ENCODE measurements around the gene RNF149. TPM values are rescaled to one million over a fixed set of nuclear protein-coding genes. Genes with fewer than 3 reads are reported as not detected.

RNF149 gene
- total and polyA plus RNA-seq, 9 of the 15 experiments (the other 6 are each of a cell fraction or from before 2014, with no cell fraction given) = 9.0 to 31.5 (median 22.8) TPM

DNA sequence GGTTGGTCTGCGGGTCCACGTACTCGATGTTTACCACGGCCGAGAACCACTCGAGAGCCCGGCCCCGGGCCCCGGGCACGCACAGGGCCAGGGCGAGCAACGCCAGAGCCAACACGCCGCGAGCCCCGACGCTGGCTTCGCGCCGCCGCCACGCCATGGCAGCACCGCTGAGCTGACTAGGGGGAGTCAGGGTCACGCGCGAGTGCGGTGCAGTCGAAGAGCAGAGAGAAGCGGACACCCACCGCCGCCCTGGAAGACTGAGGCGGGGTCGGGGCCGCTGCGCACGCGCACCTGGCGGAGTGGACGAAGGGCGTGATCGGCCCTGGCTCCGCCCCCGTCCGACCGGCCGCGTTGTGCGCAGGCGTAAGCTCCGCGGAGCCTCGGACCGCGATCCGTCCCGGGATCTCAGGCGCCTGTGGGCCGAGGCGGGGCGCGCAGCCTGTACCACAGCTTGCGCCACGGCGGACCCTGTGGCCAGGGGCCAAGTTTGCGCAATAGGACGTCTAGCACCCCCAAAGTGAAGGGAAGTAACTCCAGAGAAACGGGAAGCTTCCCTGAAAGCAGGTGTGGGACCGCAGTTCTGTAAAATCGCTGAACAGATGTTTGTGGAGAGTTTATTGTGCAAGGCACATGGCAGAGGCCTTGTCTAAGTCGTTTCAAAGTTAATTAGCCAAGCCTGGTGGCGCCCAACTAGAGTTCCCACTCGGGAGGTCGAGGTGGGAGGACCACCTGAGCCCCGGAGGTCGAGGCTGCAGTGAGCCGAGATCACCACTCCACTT lies at the start of gene RNF149 (continued):
- TF ChIP-seq, protein P1, sequence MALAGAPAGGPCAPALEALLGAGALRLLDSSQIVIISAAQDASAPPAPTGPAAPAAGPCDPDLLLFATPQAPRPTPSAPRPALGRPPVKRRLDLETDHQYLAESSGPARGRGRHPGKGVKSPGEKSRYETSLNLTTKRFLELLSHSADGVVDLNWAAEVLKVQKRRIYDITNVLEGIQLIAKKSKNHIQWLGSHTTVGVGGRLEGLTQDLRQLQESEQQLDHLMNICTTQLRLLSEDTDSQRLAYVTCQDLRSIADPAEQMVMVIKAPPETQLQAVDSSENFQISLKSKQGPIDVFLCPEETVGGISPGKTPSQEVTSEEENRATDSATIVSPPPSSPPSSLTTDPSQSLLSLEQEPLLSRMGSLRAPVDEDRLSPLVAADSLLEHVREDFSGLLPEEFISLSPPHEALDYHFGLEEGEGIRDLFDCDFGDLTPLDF (CRISPR knock-in tag; IDR thresholded peaks at IDR 0.05) = peak; percentile 58
- TF ChIP-seq GTF3C2 (IDR thresholded peaks at IDR 0.05; ENCODE audit: borderline replicate concordance, extremely low read depth, insufficient read length) (no peak), CSDE1 (IDR thresholded peaks at IDR 0.05) (no peak), EZH2 (IDR thresholded peaks at IDR 0.05; ENCODE audit: borderline replicate concordance, low read depth, low read length) (no peak), HCFC1 (IDR thresholded peaks at IDR 0.05; ENCODE audit: low read depth, low read length) (no peak), NONO (IDR thresholded peaks at IDR 0.05; ENCODE audit: low read depth in 2 of 2, low read length in 1 of 2) (peak in 1 of 2 experiments; percentile 50; a peak in 1 of 4 replicates), ILK (tag; IDR thresholded peaks at IDR 0.05; ENCODE audit: borderline replicate concordance, low read depth) (no peak), FOXA3 (CRISPR knock-in tag; conservative IDR thresholded peaks at IDR 0.05 in 1 of 2, IDR thresholded peaks at IDR 0.05 in 1 of 2) (0 out of 4 replicates have a peak, but pooled peaks of 1 of the 2 experiments have one; percentile 60), PHF8 (IDR thresholded peaks at IDR 0.05; ENCODE audit: borderline replicate concordance, low read length) (peak; percentile 95), GTF2A2 (tag; IDR thresholded peaks at IDR 0.05) (no peak), HNRNPUL1 (IDR thresholded peaks at IDR 0.05; ENCODE audit: low read length) (no peak), ARHGAP35 (IDR thresholded peaks at IDR 0.05; ENCODE audit: partially characterized antibody) (no peak), SMARCB1 (IDR thresholded peaks at IDR 0.05; ENCODE audit: insufficient read length, low read depth) (no peak), CTBP1 (IDR thresholded peaks at IDR 0.05; ENCODE audit: borderline replicate concordance) (peak; percentile 77), PHF20 (IDR thresholded peaks at IDR 0.05; ENCODE audit: partially characterized antibody) (peak; percentile 79)
- TF ChIP-seq, protein P2, sequence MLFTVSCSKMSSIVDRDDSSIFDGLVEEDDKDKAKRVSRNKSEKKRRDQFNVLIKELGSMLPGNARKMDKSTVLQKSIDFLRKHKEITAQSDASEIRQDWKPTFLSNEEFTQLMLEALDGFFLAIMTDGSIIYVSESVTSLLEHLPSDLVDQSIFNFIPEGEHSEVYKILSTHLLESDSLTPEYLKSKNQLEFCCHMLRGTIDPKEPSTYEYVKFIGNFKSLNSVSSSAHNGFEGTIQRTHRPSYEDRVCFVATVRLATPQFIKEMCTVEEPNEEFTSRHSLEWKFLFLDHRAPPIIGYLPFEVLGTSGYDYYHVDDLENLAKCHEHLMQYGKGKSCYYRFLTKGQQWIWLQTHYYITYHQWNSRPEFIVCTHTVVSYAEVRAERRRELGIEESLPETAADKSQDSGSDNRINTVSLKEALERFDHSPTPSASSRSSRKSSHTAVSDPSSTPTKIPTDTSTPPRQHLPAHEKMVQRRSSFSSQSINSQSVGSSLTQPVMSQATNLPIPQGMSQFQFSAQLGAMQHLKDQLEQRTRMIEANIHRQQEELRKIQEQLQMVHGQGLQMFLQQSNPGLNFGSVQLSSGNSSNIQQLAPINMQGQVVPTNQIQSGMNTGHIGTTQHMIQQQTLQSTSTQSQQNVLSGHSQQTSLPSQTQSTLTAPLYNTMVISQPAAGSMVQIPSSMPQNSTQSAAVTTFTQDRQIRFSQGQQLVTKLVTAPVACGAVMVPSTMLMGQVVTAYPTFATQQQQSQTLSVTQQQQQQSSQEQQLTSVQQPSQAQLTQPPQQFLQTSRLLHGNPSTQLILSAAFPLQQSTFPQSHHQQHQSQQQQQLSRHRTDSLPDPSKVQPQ (CRISPR knock-in tag; IDR thresholded peaks at IDR 0.05; ENCODE audit: borderline replicate concordance) = no peak
